ENCODE results near the gene TRABD2B. TPM values are rescaled to one million over a fixed set of nuclear protein-coding genes. Genes with fewer than 3 reads are reported as not detected.

TRABD2B gene
- total RNA-seq, 1 experiment from 2014 or later, result 10.3 TPM

DNA sequence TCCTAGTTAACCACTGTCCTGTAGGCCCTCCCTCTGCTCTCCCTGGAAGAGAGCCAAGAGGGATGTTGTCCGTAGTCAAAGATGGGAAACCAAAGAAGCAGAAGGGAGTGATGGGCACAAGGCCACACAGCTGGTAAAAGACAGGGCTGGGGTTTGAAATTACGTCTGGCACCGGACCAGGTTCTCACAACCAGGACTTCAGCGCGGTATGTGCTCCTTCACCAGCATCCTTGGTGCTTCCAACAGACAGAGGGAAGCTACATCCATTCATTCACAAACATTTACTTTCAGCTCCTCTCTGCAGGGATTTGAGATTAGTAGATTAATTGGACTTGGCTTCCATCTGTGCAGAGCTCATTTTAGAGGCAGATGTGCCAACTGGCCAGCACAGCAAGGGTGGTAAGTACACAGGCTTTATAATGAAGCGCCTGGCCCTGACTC, 191.2 kb downstream of the TRABD2B start (continued):
- TF ChIP-seq, protein P1, sequence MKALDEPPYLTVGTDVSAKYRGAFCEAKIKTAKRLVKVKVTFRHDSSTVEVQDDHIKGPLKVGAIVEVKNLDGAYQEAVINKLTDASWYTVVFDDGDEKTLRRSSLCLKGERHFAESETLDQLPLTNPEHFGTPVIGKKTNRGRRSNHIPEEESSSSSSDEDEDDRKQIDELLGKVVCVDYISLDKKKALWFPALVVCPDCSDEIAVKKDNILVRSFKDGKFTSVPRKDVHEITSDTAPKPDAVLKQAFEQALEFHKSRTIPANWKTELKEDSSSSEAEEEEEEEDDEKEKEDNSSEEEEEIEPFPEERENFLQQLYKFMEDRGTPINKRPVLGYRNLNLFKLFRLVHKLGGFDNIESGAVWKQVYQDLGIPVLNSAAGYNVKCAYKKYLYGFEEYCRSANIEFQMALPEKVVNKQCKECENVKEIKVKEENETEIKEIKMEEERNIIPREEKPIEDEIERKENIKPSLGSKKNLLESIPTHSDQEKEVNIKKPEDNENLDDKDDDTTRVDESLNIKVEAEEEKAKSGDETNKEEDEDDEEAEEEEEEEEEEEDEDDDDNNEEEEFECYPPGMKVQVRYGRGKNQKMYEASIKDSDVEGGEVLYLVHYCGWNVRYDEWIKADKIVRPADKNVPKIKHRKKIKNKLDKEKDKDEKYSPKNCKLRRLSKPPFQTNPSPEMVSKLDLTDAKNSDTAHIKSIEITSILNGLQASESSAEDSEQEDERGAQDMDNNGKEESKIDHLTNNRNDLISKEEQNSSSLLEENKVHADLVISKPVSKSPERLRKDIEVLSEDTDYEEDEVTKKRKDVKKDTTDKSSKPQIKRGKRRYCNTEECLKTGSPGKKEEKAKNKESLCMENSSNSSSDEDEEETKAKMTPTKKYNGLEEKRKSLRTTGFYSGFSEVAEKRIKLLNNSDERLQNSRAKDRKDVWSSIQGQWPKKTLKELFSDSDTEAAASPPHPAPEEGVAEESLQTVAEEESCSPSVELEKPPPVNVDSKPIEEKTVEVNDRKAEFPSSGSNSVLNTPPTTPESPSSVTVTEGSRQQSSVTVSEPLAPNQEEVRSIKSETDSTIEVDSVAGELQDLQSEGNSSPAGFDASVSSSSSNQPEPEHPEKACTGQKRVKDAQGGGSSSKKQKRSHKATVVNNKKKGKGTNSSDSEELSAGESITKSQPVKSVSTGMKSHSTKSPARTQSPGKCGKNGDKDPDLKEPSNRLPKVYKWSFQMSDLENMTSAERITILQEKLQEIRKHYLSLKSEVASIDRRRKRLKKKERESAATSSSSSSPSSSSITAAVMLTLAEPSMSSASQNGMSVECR (CRISPR knock-in tag; IDR thresholded peaks at IDR 0.05; ENCODE audit: borderline replicate concordance), result no peak
- TF ChIP-seq FOXK1 (CRISPR knock-in tag; IDR thresholded peaks at IDR 0.05), result no peak
- no peak for TF ChIP-seq NR1H2 (CRISPR knock-in tag; IDR thresholded peaks at IDR 0.05)
- no peak for TF ChIP-seq AFF4 (CRISPR knock-in tag; IDR thresholded peaks at IDR 0.05; ENCODE audit: borderline replicate concordance)
- TF ChIP-seq, protein P2, sequence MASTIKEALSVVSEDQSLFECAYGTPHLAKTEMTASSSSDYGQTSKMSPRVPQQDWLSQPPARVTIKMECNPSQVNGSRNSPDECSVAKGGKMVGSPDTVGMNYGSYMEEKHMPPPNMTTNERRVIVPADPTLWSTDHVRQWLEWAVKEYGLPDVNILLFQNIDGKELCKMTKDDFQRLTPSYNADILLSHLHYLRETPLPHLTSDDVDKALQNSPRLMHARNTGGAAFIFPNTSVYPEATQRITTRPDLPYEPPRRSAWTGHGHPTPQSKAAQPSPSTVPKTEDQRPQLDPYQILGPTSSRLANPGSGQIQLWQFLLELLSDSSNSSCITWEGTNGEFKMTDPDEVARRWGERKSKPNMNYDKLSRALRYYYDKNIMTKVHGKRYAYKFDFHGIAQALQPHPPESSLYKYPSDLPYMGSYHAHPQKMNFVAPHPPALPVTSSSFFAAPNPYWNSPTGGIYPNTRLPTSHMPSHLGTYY (CRISPR knock-in tag; IDR thresholded peaks at IDR 0.05), result no peak
- no peak for TF ChIP-seq IRF2 (CRISPR knock-in tag; IDR thresholded peaks at IDR 0.05; ENCODE audit: borderline replicate concordance, low read depth)
- no peak for TF ChIP-seq GABPB1 (CRISPR knock-in tag; IDR thresholded peaks at IDR 0.05)
- no peak for TF ChIP-seq ATF1 (CRISPR knock-in tag; IDR thresholded peaks at IDR 0.05)
- TF ChIP-seq KAT7 (CRISPR knock-in tag; IDR thresholded peaks at IDR 0.05; ENCODE audit: borderline replicate concordance), result no peak
- TF ChIP-seq MAX (CRISPR knock-in tag; IDR thresholded peaks at IDR 0.05), result no peak
- TF ChIP-seq RORB (CRISPR knock-in tag; IDR thresholded peaks at IDR 0.05), result no peak

GRCh38 chr1:47805018-47805417, 192.2 kb downstream of the TRABD2B start:
- Mint-ChIP-seq H3K36me3 (peaks cover 2% of the 10 kb centered on the region; the same call in 1 of the 2 replicates), H3K4me3 (no peak overlapping the region), H3K9me3 (no peaks in the 10 kb centered on the region), H3K27me3 (ENCODE audit: low read depth) (no peaks in the 10 kb centered on the region), H3K4me1 (no peaks in the 10 kb centered on the region; the same call in 1 of the 2 replicates), H3K27ac (no peak overlapping the region)
- DNase-seq (ENCODE audit: low spot score) (no peak), ATAC-seq (no peak)
- ChIA-PET CTCF (no interaction called here), POLR2A (no interaction called here)
- TF ChIP-seq, protein P2 (CRISPR knock-in tag; IDR thresholded peaks at IDR 0.05), result no peak
- no peak for TF ChIP-seq RORB (CRISPR knock-in tag; IDR thresholded peaks at IDR 0.05)
- TF ChIP-seq NR1H2 (CRISPR knock-in tag; IDR thresholded peaks at IDR 0.05), result no peak

Data from WTC11 (cell line).